GM18502 (cell line): ENCODE results near the gene PKP2.
"Not testable (repeated sequence)": the region's sequence is repeated elsewhere in the genome, so short reads cannot be mapped to it uniquely, and the experiment has no call there.

ENCODE experiments used
- ATAC-seq: cut with Tn5 transposase; IDR thresholded peaks from one replicate; pipeline ENCODE4 v1.9.1; 2021; ENCODE audit warnings: mild to moderate bottlenecking; ENCODE audit not compliant: unreplicated experiment, poor library complexity

The PKP2 gene

GRCh38 chr12:32897687-32898573 is 1.4 kb upstream of the PKP2 start:
- ATAC-seq, result no peak

- no peak for ATAC-seq
These were observed 669 bp upstream of the PKP2 start for GRCh38 chr12:32897281-32897610.

GRCh38 chr12:32895688-32896431 is 717 bp downstream of the PKP2 start:
- no peak for ATAC-seq

GRCh38 chr12:32894566-32894965 is 2.0 kb downstream of the PKP2 start:
- no peak for ATAC-seq

- ATAC-seq, result no peak
These were observed 3.1 kb downstream of the PKP2 start for GRCh38 chr12:32893458-32893857.

GRCh38 chr12:32893043-32893442 is 3.5 kb downstream of the PKP2 start:
- ATAC-seq, result no peak

- ATAC-seq, result not testable (repeated sequence)
These were observed 4.2 kb downstream of the PKP2 start for GRCh38 chr12:32892369-32892768.

- ATAC-seq, result no peak
These were observed 4.6 kb downstream of the PKP2 start for GRCh38 chr12:32891956-32892355.

GRCh38 chr12:32891526-32891925 is 5.1 kb downstream of the PKP2 start:
- ATAC-seq, result no peak

GRCh38 chr12:32889011-32889760 is 7.4 kb downstream of the PKP2 start:
- ATAC-seq, result no peak

GRCh38 chr12:32887058-32887457 is 9.5 kb downstream of the PKP2 start:
- no peak for ATAC-seq

- ATAC-seq, result no peak
These were observed 10.7 kb downstream of the PKP2 start for GRCh38 chr12:32885831-32886230.

- no peak for ATAC-seq
These were observed 11.6 kb downstream of the PKP2 start for GRCh38 chr12:32884962-32885361.

GRCh38 chr12:32881702-32882101 is 14.9 kb downstream of the PKP2 start:
- ATAC-seq, result no peak

- no peak for ATAC-seq
These were observed 15.5 kb downstream of the PKP2 start for GRCh38 chr12:32881107-32881506.

GRCh38 chr12:32879066-32879465 is 17.5 kb downstream of the PKP2 start:
- not testable (repeated sequence) for ATAC-seq

- no peak for ATAC-seq
These were observed 18.7 kb downstream of the PKP2 start for GRCh38 chr12:32877601-32878459.

GRCh38 chr12:32876004-32876403 is 20.6 kb downstream of the PKP2 start:
- no peak for ATAC-seq

GRCh38 chr12:32874975-32875374 is 21.6 kb downstream of the PKP2 start:
- no peak for ATAC-seq

- ATAC-seq, result no peak
These were observed 22.5 kb downstream of the PKP2 start for GRCh38 chr12:32874078-32874477.
